NCI-H2196 (cell line): ENCODE results near the gene ATP6V0C.
"Not testable (repeated sequence)": the region's sequence is repeated elsewhere in the genome, so short reads cannot be mapped to it uniquely, and the experiment has no call there.

Source experiments
- DNase-seq: peaks from one replicate; lab custom pipeline; 2025; ENCODE audit not compliant: unreplicated experiment; lab: John Stamatoyannopoulos, UW

Gene ATP6V0C

GRCh38 chr16:2474877-2475412 lies 38.8 kb upstream of the ATP6V0C start, which contains the start of gene TBC1D24:
TBC1D24 (plus strand) TSS chr16:2475127; CDS start chr16:2496149, 21,022 bp downstream.
- peak; percentile 89 for DNase-seq

GRCh38 chr16:2475413-2476344 lies 38.1 kb upstream of the ATP6V0C start:
- peak; percentile 21 for DNase-seq

DNA sequence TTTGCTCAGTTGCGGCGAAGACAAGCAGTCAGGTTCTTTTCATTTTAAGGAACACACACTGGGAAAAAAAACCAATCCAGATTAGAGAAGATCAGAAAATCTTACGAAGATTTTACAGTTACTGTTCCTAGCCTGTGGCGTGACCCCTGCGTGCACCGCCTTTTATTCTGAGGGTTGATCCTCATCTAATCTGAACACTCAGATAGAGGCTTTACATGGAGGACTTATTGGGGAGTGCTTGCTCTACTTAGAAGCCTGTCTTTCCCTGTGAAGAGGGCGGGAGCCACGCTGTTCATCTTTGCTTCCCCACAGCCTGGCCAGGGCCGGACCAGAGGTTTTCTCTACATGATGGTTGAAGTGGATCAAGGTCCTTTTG lies 37.4 kb upstream of the ATP6V0C start:
- no peak for DNase-seq

GRCh38 chr16:2476741-2477140 lies 37.0 kb upstream of the ATP6V0C start:
- no peak for DNase-seq

DNA sequence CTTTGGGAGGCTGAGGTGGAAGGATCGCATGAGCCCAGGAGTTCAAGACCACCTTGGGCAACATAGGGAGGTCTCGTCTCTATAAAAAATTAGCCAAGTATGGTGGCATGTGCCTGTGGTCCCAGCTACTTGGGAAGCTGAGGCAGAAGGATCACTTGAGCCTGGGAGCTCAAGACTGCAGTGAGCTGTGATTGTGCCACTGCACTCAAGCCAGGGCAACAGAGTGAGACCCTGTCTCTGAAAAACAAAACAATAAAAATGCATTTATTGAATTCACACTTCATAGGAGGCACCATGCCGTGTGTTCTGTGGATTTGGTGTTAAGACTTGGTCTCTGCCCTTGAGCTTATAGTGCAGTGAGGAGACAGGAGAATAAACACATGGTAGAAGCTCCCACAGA lies 36.4 kb upstream of the ATP6V0C start:
- DNase-seq: no peak

DNA sequence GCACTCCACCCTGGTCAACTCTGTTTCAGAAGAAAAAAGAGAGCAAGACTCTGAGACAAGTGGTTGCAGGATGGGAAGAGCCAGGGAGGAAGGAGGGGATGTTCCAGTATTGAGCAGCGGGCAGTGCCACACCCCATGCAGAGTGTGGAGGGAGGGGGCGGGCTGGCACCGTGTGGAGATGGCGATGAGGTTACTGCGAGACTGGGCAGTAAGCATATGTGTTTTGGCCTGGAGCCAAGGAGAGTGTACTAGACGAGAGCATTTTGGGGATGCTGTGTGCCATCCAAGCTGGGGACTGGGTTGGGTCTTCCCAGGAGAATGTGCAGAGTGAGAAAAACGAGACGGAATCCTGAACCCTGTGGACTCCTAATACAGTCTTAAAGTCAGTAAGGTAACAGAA lies 35.5 kb upstream of the ATP6V0C start:
- DNase-seq: no peak

GRCh38 chr16:2479996-2480395 lies 33.8 kb upstream of the ATP6V0C start:
- DNase-seq: not testable (repeated sequence)

GRCh38 chr16:2480948-2481347 lies 32.8 kb upstream of the ATP6V0C start:
- DNase-seq: peak; percentile 21

- no peak for DNase-seq
These were observed 32.1 kb upstream of the ATP6V0C start for GRCh38 chr16:2481676-2482075.

- no peak for DNase-seq
These were observed 31.5 kb upstream of the ATP6V0C start for GRCh38 chr16:2482249-2482648.

GRCh38 chr16:2482708-2483534 lies 30.8 kb upstream of the ATP6V0C start:
- peak; percentile 83 for DNase-seq

GRCh38 chr16:2483939-2484897 lies 29.5 kb upstream of the ATP6V0C start:
- DNase-seq: no peak

DNA sequence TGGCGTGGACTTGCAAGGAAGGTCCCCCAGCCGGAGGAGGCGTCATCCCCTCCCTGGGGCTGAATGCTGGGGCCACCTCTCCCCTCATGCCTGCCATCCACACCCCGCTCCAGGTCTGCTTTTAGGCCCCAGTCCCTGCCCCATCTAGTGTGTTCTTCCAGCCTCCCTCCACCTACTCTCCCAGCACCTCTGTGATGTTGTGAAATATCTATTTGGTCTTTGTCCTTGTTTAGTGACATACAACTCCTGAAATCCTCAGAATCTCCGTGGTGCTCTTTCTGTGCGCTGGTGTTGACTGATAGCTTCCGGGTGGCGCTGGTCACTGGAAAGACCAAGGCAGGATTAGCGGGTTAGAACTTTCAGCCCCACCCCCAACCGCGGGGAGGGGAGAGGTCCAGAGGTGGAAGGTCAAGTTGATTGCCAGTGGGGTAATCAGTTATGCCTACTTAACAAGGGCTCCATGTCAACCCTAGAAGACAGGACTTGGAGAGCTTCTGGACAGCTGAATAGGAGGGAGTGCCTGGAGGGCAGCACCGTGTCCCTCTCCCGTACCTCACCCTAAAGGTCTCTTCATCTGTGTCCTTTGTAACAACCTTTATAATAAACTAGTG lies 28.7 kb upstream of the ATP6V0C start:
- DNase-seq: no peak

DNA sequence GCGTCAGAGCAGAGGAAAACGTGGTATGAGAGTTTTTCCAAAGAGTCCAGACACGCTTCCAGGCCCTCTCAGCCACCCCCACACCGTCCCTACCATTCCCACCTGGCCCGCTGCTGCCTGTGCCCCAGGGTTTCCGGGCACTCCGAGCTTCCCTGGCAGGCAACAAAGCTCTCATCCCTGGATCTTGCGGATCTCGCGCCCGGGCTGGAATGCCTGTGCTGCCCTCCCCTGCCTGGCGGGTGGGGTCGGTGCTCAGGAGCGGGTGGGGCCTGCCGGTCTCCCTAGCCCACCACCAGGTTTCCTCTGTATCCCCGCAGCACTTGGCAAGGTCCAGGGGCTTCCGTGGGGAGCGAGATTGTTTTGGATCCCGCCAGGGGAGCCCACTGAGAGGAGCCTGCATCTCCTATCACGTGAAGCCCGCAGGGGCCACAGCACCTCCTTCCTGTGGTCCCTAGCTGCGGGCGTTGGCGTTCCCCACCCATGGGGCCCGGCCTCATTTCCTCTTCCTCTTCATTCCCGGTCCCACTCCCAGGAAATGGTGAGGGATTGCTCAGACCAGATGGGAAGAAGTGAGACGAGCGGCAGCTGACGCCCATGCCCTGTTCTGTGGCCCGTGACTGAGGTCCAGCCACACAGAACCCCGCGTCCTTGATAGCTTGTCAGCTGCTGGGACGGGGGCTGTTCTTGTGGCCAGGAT lies 27.8 kb upstream of the ATP6V0C start:
- DNase-seq: no peak

DNA sequence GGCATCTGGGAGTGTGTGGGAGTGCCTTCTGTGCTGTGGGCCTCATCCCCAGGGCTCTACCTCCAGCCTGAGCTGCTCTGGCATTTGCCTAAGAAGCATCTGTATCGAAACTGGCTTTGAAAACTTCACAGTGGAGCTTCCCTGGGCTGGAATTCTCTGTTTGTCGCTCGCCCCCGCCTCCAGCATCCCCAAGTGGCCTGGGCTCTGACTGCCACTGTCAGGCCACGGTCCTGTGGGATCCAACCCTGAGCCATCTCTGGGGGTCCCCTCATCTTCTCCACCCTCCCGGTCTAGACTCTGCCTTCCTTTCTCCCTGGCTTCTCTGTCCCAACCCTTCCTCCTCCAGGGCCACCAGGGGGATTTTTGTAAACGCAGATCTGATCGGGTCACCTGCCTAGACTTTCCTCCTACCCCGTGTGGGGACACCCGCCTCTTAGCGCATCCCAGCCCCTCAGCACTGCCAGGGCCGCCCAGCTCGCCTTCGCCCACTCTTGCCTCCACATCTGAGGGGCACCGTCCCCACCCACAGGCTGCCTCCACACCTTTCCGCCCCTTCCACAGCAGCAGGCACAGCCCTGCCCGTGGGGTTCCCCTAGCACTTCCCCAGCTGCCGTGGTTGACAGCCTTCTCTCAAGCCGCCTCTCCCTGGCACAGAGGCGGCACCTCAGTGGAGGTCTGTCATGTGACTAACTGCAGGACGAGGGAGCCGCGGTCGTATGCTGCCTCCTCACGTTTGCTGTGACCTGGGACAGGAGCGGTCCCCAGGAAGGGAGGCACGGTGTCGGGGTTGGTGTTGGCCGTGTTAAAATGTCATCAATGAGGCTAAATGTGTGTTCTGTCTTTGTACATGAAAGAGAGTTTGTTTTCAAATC lies 26.9 kb upstream of the ATP6V0C start:
- no peak for DNase-seq

DNA sequence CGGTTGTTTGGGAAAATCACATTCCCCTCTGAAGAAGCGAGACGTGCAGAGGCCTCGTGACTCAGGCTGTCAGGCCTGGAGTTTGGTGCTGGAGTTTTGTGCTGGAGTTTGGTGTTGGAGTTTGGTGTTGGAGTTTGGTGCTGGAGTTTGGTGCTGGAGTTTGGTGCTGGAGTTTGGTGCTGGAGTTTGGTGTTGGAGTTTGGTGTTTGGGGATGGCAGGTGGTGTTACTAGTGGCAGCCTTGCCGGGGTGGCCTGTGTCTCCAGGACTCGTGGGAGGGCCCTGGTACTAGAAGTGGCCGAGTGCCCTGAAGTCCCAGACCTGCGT lies 26.3 kb upstream of the ATP6V0C start:
- DNase-seq: no peak

DNA sequence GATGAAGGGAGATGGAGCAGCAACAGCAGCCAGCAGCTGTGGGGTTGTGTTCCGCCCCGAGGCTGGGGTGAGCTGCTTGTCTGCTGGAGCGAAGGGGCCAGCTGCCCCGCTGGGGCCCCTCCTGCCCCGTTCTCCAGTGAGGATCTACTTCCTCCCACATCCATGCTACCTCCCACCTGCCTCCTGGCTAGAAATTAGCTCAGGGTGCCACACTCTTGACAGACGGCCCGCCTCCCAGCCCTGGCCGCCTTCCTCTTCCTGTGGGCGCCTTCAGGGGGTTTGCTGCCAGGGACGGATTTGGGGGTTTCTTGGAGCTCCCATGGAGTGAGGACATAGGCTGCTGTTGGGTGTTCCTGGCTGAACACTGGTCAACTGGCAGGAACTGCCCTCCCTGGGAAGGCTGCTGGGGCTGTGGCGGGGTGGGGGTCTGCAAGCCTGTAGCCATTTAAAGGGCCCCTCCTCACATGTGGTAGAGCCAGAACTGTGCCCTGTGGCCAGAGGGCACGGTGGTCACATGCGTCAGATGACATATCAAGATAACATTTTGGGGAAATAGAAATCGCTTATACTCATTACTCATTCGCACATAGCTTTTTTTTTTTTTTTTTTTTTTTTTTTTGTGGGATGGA lies 25.7 kb upstream of the ATP6V0C start:
- DNase-seq: no peak

DNA sequence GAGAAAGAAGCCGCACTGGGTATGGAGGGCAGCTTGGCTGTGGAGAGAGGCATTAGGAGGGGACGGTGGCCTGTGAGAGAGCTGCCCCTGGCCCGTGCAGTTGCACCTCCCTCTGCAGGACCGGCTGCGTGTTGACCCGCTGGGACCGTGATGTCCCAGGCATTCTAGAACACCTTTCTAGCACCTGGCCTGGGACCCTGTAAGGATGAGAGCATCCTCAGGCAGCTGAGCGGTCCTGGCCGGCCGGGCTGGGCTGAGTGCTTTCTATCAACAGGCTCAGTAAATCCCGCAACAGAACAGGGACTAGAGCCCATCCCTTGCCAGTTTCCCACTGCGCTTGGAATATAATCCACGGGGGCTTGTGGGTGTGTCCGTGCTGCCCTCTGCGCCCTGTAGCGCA lies 24.2 kb upstream of the ATP6V0C start:
- DNase-seq: no peak
